Nucleus accumbens (tissue), 56 donors: ENCODE results near the gene KCTD4.

Experiments used
- DNase-seq, 56 donors: peaks; one replicate each; lab custom pipeline; 2025; lab: John Stamatoyannopoulos, UW

KCTD4 gene

DNA sequence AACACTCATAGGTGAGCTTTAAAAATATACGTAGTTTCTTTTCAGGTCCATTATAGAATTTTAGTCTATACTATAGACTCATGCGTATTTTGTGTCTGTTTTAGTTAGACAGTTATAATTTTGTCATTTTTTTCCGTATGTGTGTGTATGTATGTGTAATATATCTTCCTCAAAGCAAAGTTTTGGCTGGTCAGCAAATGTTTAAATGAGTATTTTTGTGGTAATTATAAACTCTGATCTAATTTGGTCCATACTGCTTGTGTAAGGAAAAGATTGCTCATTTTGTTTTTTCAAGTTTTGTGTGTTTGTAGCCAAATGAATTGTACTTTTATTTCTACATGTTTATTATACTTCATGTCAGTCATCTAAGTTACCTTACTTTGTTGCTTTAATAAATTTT lies 20.5 kb downstream of the KCTD4 start:
- DNase-seq = no peak

DNA sequence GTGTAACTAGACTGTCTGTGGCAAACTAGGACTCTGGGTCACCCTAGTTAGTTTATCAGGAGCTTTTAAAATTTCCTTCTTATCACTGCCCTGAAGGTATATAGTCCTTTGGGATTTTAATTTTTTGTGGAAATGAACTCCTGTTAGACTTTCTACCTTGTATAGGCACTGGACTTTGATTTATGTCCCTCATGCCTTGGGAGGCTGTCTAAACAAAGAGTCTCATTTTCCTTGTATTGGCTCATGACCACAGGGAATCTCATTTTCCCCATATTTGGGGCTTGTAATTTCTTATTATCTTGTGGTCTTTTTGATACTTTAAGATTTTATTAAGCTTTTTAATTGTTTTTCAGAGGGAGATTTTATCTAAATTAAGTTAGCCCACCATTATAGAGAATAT lies 21.4 kb downstream of the KCTD4 start:
- no peak for DNase-seq

- DNase-seq = peak in 1 of 56 donors; percentile 71
Measured at GRCh38 chr13:45178349-45179162, 22.3 kb downstream of the KCTD4 start.

- no peak for DNase-seq
Measured at GRCh38 chr13:45174478-45174877, 26.4 kb downstream of the KCTD4 start.

DNA sequence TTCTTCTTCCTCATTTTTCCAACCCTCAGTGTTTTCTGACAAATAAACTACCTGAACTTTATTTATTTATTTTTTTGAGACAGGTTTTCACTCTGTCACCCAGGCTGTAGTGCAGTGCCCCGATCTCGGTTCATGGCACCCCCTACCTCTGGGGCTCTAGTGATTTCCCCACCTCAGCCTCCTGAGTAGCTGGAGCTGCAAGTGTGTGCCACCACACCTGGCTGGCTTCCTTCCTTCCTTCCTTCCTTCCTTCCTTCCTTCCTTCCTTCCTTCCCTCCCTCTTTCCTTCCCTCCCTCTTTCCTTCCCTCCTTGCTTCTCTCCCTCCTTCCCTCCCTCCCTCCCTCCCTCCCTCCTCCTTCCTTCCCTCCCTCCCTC lies 32.3 kb downstream of the KCTD4 start:
- no peak for DNase-seq

GRCh38 chr13:45167611-45168554 lies 33.0 kb downstream of the KCTD4 start:
- no peak for DNase-seq

DNA sequence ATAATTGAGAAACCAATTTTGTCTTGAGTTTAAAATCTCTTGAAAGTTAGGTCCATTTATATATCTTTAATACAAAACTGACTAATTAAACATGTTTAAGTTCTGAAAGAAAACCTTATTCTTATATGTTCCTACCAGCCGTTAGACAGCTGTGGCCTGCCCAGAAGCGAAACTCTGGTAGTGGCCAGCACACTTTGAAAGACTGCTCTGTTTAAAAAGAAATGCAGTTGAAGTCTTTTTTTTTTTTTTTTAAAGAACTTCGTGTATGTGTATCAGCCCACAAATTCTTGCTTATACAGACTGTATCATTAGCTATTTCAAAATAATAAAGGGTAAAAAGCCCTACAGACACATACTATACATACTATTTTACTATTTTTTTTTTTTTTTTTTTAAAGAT lies 34.0 kb downstream of the KCTD4 start:
- no peak for DNase-seq

DNA sequence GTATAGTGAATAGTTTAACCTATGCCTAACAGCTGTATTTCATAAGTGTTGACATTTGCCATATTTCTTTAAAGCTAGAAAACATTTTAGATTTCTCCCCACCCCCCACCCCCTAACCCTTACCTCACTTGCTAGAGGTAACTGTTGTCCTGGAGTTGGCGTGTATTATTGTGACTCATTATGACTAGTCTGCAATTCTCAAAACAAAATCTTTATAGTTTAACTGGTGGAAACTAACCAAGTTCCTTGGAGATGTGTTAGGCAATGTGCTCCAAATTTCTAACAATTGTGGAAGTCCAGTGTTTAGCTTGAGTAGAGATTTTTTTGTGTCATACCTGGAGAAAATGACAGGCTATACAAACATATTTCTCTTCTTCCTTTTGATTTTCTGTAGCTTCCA lies 38.0 kb downstream of the KCTD4 start:
- DNase-seq = no peak

GRCh38 chr13:45162194-45162593 lies 38.7 kb downstream of the KCTD4 start:
- DNase-seq = no peak

GRCh38 chr13:45156565-45157361 lies 44.1 kb downstream of the KCTD4 start:
- no peak for DNase-seq

GRCh38 chr13:45149964-45150363 lies 50.9 kb downstream of the KCTD4 start:
- no peak for DNase-seq

GRCh38 chr13:45143346-45143751 lies 57.5 kb downstream of the KCTD4 start:
- DNase-seq = peak in 27 of 56 donors; percentile 3 to 52 (median 17)
